GM12878 (cell line): ENCODE data around the gene PPP1CC. TPM values are rescaled to one million over a fixed set of nuclear protein-coding genes. Genes with fewer than 3 reads are reported as not detected.

Experiments
- ATF2 ChIP-seq: IDR thresholded peaks from 2 replicates; pipeline ENCODE4 v1.6.1; 2012; ENCODE audit warnings: low read length, inconsistent platforms
- ATF7 ChIP-seq: fragments of 450-650 bp; IDR thresholded peaks from 2 replicates; pipeline ENCODE4 v1.6.1; 2016; ENCODE audit warnings: low read depth, mild to moderate bottlenecking
- BCL11A ChIP-seq: IDR thresholded peaks from 2 replicates; pipeline ENCODE4 v1.6.1; 2011; ENCODE audit warnings: low read depth, low read length
- CBFB ChIP-seq: IDR thresholded peaks from 2 replicates; pipeline ENCODE4 v1.6.1; 2016; ENCODE audit warnings: antibody characterized with exemption, low read depth
- CBX5 ChIP-seq: sonication (generic); IDR thresholded peaks from 2 replicates; pipeline ENCODE4 v1.6.1; 2016; ENCODE audit warnings: low read depth, moderate library complexity, mild to moderate bottlenecking, inconsistent platforms
- CREB1 ChIP-seq: IDR thresholded peaks from 2 replicates; pipeline ENCODE4 v1.6.1; 2012; ENCODE audit warnings: low read depth, mild to moderate bottlenecking, inconsistent platforms
- E2F4 ChIP-seq: IDR thresholded peaks from 2 replicates; pipeline ENCODE4 v1.6.1; 2012; ENCODE audit warnings: low read depth, low read length, improper control_type of control experiment
- HDAC2 ChIP-seq: fragments of 200-600 bp; sonication (generic); IDR thresholded peaks from 2 replicates; pipeline ENCODE4 v1.6.1; 2017
- JUND ChIP-seq: IDR thresholded peaks from 2 replicates; pipeline ENCODE4 v1.6.1; 2012; ENCODE audit warnings: low read depth, mild to moderate bottlenecking, low read length, improper control_type of control experiment, moderate library complexity
- KDM1A ChIP-seq: fragments of 200-600 bp; sonication (generic); IDR thresholded peaks from 2 replicates; pipeline ENCODE4 v1.6.1; 2016; ENCODE audit warnings: borderline replicate concordance
- KLF5 ChIP-seq: fragments of 450-650 bp; IDR thresholded peaks from 2 replicates; pipeline ENCODE4 v1.6.1; 2014; ENCODE audit warnings: mild to moderate bottlenecking; ENCODE audit not compliant: partially characterized antibody
- PKNOX1 ChIP-seq: fragments of 450-650 bp; IDR thresholded peaks from 2 replicates; pipeline ENCODE4 v1.6.1; 2016; ENCODE audit warnings: mild to moderate bottlenecking
- POU2F2 ChIP-seq: IDR thresholded peaks from 3 replicates; pipeline ENCODE4 v1.6.1; 2011; ENCODE audit warnings: low read depth, mild to moderate bottlenecking, low read length, borderline replicate concordance
- SMC3 ChIP-seq: IDR thresholded peaks from 2 replicates; pipeline ENCODE4 v1.6.1; 2011; ENCODE audit warnings: low read length, improper control_type of control experiment, borderline replicate concordance
- SPI1 ChIP-seq: IDR thresholded peaks from 2 replicates; pipeline ENCODE4 v1.6.1; 2011; ENCODE audit warnings: low read depth, mild to moderate bottlenecking, low read length, moderate library complexity, borderline replicate concordance; ENCODE audit not compliant: insufficient read depth
- SRF ChIP-seq, 2 experiments: IDR thresholded peaks; 2 replicates each; pipeline ENCODE4 v1.6.1; 2011; ENCODE audit warnings: low read depth in 2 of 2, low read length in 2 of 2, mild to moderate bottlenecking in 1 of 2, moderate library complexity in 1 of 2
- STAT3 ChIP-seq: IDR thresholded peaks from 2 replicates; pipeline ENCODE4 v1.6.1; 2011; ENCODE audit warnings: low read depth, low read length, improper control_type of control experiment
- TAF1 ChIP-seq: IDR thresholded peaks from 2 replicates; pipeline ENCODE4 v1.6.1; 2011; ENCODE audit warnings: mild to moderate bottlenecking, low read depth, low read length, borderline replicate concordance
- ZBTB40 ChIP-seq: fragments of 450-650 bp; IDR thresholded peaks from 2 replicates; pipeline ENCODE4 v1.6.1; 2016; ENCODE audit warnings: mild to moderate bottlenecking, moderate library complexity, borderline replicate concordance
- ZNF217 ChIP-seq: fragments of 450-650 bp; IDR thresholded peaks from 2 replicates; pipeline ENCODE4 v1.6.1; 2017; ENCODE audit warnings: antibody characterized with exemption, mild to moderate bottlenecking
- polyA plus RNA-seq, 11 experiments: library from polyadenylated mRNA; depleted of rRNA in 4 of 11; unstranded in 6 of 11; stranded (reverse) in 5 of 11; fragments of >200 nt; fragmentation: Nextera tagmentation in 4 of 11; fragmentation: Illumina TruSeq in 1 of 11; extraction: Ambion mirVana in 4 of 11; extraction: Trizol in 1 of 11; gene quantifications; 1 replicate in 1 of 11; 2 replicates in 10 of 11; pipeline versions ENCODE4 v1.2.1 to v1.2.3, GENCODE V29; 2011 to 2016; ENCODE audit warnings: inconsistent platforms in 2 of 11, missing spikeins in 2 of 11, low read depth in 1 of 11
- total RNA-seq, 4 experiments: library from RNA; depleted of rRNA in 3 of 4; stranded (reverse); fragments of >200 nt in 3 of 4; fragmentation: Illumina TruSeq in 1 of 4; extraction: Trizol in 1 of 4; gene quantifications; 2 replicates each; pipeline versions ENCODE4 v1.2.1 to v1.2.3, GENCODE V29; 2013 to 2021

Gene PPP1CC
- total and polyA plus RNA-seq, 10 of the 15 experiments (the other 5 are each of a cell fraction or from before 2014, with no cell fraction given) = 64.4 to 279 (median 157) TPM

- 0 out of 2 replicates have a peak, but pooled peaks have one; percentile 22 for TF ChIP-seq ZBTB40
- no peak for TF ChIP-seq KDM1A
- no peak; the same call in 1 of the 2 replicates for TF ChIP-seq CREB1
- peak; percentile 33; the same call in 1 of the 2 replicates for TF ChIP-seq CBFB
- TF ChIP-seq CBX5 = peak; percentile 90
- TF ChIP-seq ATF7 = peak; percentile 35; the same call in 1 of the 2 replicates
- peak; percentile 76; the same call in 1 of the 2 replicates for TF ChIP-seq ZNF217
- no peak; the same call in none of the 2 replicates for TF ChIP-seq BCL11A
- 0 out of 2 replicates have a peak, but pooled peaks have one; percentile 13 for TF ChIP-seq JUND
- TF ChIP-seq SMC3 = 0 out of 2 replicates have a peak, but pooled peaks have one; percentile 2
- peak; percentile 100 for TF ChIP-seq POU2F2
- no peak for TF ChIP-seq HDAC2
- TF ChIP-seq STAT3 = peak; percentile 91; the same call in 1 of the 2 replicates
- TF ChIP-seq TAF1 = peak; percentile 37; the same call in 1 of the 2 replicates
- no peak for TF ChIP-seq E2F4
- no peak for TF ChIP-seq PKNOX1
- TF ChIP-seq SRF (IDR thresholded peaks at IDR 0.05; ENCODE audit: low read depth in 2 of 2, low read length in 2 of 2) = no peak
- TF ChIP-seq ATF2 = peak; percentile 88
- TF ChIP-seq KLF5 = peak; percentile 42
- TF ChIP-seq SPI1 = peak; percentile 79
Observed at GRCh38 chr12:110670161-110670701, 72.5 kb downstream of the PPP1CC start (continued).
